ENCODE results near the gene FIBCD1.

DNA sequence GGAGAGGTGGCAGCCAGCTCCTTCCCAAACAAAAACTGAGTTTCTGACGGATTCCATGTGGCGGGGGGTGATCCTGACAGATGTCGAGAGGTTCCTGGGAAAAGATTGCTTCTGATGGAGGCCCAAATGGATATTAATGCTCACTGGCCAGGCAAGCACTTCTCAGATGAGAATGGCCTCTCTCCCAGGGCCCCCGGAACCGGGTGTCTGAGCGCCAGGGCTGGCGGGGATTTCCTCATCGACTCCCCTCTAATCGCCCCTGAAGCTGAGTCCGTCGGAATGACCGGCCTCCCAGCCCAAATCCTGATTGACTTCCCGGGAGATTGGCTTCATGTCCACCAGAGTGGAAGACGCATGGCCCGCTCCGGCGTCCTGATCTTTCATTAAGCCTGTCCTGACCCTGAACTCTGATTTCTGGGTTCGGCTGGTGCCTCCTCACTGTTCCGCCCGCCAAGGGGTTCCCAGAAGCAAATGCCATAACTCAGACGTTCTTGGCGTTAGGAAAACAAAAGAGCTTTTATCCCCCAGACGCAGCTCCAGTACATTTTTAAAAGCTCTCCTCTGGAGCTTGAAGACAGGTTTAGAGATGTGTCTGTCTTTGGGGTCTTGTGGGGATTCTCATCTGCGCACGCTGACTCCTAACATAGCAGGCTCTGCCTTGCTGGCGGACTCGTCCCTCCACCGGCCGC lies 17.6 kb downstream of the FIBCD1 start:
- TF ChIP-seq POLR2AphosphoS5 (IDR thresholded peaks at IDR 0.05) = no peak
- TF ChIP-seq, protein P1, sequence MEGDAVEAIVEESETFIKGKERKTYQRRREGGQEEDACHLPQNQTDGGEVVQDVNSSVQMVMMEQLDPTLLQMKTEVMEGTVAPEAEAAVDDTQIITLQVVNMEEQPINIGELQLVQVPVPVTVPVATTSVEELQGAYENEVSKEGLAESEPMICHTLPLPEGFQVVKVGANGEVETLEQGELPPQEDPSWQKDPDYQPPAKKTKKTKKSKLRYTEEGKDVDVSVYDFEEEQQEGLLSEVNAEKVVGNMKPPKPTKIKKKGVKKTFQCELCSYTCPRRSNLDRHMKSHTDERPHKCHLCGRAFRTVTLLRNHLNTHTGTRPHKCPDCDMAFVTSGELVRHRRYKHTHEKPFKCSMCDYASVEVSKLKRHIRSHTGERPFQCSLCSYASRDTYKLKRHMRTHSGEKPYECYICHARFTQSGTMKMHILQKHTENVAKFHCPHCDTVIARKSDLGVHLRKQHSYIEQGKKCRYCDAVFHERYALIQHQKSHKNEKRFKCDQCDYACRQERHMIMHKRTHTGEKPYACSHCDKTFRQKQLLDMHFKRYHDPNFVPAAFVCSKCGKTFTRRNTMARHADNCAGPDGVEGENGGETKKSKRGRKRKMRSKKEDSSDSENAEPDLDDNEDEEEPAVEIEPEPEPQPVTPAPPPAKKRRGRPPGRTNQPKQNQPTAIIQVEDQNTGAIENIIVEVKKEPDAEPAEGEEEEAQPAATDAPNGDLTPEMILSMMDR (IDR thresholded peaks at IDR 0.05) = no peak

Data from stomach (tissue), 4 donors.